Activated CD8-positive, alpha-beta memory T cell treated with anti-CD3 and anti-CD28 coated beads, Interleukin-2, amount 50 U/mL, for 24 hours (primary cell): Measurements from ENCODE around the gene PLXNC1.

Experiments used
- DNase-seq: peaks from one replicate; pipeline ENCODE4 v3.0.0-alpha.2; 2020; ENCODE audit errors: extremely low read depth

Gene PLXNC1

DNA sequence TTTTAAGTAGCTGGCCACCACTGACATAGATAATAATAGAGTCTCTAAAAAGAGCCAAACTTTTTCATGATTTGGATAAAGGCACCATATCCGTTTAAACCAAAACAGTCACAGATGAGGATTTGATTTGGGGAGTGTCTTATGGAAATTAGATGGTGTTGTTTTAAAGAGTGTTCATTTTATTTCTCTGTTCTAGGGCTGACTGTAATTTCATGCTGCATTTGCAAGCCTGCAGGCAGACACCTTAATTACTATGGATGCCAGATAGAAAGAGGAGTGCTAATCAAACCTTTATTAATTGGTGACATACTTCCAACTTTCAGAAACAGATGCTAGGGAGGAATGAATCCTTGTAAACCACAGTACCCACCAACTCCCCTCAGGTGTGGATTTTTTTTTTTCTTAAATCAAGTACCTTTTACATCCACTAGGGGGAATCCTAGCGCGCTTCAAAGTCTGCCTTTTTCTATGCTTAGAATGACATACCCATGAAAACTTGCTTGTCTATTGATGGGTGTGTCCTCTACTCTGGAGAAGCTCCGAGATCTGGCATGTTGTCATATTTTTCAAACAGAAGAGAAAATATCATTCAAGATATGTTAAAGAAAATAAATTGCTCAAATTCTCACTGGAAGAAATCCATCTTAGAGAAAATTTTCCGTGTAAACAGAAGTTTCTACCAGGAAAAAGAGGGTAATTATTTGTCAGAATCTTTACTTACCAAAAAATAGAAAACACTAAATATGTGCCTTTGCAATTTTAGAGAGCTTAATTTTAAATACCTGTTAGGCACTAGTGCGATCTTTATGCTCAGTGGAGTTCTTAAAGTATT lies 14.2 kb upstream of the PLXNC1 start:
- DNase-seq: no peak

DNA sequence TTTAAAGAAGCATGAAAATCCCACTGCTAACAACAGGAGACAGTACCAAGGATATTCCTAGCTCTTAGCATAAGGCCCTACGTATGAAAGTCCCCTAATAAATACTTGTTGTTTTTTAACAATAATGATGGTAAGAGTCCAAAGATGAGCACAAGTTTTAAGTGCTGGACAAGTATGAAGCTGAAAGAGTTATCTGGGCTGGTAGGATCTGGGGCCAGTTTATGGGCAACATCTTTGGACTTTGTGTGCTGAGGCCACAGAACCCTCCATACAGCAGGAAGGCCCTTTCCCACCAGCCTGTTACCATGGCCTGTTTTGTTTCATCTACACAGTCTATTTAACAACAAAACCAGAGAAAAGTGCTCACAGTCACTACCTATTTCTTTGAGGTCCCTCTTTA lies 12.5 kb upstream of the PLXNC1 start:
- no peak for DNase-seq

DNA sequence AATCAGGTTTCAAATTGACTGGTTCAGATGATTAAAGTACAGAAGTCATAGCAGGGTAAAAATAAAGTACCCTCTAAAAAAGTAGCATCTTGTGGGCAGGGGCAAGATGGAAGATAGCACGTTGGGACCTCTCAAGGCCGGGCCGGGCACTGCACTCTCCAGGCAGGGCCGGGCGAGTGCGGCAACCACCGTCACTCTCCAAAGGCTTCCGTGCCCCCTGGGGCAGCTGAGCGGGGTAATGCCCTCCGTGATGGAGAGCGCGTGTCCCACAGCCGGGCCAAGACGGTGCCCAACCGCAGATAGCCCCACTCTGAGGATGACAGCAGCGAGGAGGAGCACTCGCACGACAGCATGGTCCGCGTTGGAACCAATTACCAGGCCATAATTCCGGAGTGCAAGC lies 8.6 kb upstream of the PLXNC1 start:
- DNase-seq: no peak

DNA sequence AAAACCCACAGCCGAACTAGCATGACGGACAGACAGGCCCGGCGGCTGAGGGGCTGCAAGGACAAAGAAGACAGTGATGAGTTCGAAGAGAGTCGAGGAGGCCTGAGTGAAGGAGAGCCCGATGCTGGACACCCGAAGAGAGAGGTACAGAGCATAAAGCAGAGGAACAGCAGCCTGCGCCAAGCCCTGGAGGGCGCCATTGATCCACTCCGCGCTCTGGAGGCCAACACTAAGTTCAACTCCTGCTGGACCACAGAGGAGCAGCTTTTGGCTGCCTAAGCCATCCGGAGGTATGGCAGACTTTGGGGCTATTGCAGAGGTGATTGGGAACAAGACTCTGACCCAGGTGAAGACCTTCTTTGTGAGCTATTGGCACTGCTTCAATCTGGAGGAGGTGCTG lies 7.8 kb upstream of the PLXNC1 start:
- no peak for DNase-seq

DNA sequence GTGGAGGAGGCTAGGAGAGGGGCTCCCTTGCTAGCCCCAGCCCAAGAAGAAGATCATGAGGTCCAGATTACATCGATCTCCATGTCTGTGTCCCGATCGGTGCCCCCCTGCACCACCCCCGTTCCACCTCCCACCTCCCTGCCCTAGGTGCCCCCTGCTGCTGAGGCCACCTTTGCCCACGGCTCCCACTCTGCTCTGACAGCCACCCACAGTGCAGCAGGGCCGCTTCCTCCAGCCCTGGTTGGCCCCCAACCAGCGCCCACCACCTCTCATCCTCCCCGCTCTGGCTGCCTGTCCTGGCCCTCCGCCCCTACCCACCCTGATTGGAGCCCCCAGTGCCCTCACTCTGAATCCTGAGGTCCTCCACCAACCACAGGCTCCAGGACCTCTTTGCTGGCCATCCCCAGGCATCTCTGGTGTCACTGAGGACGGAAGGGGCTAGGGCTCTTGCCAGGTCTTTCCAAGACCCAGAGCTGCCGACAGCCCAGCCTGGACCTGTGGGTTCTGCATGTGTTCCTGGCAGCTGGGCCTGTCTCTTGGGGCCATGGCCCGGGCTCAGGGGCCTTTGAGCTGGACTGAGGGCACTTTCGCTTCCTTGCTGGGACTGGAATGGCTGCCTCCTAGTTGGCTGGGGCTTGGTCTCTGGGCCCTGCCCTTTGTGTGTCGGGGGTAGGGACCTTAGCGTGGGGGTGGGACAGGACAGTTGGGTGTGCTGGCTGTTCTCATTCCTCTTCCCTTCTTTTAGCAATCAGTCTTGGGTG lies 7.2 kb upstream of the PLXNC1 start:
- no peak for DNase-seq

DNA sequence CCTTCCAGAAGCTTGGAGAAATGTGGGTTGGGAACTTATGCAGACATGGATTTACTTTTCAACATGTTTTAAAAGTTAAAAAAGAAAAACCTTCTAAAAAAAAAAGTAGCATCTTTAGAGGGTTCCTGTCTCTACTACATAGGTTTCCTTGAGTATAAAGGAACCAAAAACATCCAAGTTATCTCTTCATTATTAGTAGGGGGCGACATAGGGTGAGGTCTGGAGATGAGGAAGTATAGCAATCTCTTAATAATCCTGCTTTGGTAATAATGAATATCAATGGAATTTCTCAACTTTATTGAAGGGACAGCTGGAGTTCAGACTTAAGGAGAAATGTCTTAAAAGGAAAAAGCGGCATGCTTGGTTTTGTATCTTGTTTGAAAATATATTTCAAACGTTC lies 6.5 kb upstream of the PLXNC1 start:
- DNase-seq: no peak

DNA sequence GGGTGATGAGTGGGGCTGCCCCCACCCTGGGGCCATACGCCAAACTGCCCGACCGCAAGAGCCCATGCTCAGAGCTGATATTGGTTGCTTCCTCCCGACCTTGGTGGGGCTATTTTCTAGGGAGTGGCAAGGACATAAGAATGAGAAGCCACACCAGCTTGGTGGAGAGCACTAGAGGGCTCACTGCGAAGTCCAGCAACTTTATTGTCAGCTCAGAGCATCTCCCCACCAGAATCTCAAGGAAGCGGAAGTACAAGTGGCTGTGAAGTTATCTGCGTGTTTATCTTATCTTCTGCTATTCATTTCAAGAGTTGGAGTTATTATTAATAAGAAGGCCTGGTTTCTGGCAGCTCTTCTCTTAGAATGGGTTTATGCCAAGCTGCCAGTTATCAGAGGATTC lies 4.9 kb upstream of the PLXNC1 start:
- DNase-seq: no peak

DNA sequence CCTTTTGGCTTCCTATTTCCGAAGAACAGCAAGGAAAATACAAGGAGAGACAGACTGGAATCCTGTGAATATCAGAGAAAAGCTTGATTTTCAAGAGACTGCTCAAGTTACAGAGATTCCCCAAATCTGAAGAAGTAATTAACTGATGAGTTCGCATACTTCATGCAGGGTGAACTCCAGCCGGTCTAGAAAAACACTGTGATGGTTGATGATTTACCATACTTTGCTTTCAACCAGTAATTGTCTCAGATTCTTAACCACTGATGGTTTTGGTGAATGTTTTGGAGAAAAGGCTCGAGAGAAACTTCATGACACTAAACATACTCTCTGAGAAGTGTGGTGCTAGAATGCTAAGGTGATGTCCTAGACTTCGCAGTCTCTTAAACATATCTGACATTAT lies 4.4 kb upstream of the PLXNC1 start:
- DNase-seq: no peak

DNA sequence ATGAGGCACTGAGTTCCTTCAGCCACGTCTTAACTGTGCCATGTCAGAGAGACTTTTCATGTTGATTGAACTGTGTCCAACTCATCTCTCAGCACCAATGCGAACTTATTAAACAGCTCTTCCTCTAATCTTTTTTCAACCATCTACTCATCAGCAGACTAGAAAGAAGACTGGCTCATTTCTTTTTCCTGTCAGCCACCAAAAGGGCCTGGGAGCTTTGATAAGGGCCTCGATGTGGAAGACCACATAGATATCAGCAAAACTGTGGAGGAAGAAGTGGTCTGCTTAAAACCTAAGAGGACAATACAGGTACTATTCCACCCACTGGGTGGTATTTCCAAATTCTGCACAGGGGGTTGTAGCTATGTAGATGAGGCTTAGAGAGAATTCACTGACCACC lies 3.6 kb upstream of the PLXNC1 start:
- DNase-seq: no peak

DNA sequence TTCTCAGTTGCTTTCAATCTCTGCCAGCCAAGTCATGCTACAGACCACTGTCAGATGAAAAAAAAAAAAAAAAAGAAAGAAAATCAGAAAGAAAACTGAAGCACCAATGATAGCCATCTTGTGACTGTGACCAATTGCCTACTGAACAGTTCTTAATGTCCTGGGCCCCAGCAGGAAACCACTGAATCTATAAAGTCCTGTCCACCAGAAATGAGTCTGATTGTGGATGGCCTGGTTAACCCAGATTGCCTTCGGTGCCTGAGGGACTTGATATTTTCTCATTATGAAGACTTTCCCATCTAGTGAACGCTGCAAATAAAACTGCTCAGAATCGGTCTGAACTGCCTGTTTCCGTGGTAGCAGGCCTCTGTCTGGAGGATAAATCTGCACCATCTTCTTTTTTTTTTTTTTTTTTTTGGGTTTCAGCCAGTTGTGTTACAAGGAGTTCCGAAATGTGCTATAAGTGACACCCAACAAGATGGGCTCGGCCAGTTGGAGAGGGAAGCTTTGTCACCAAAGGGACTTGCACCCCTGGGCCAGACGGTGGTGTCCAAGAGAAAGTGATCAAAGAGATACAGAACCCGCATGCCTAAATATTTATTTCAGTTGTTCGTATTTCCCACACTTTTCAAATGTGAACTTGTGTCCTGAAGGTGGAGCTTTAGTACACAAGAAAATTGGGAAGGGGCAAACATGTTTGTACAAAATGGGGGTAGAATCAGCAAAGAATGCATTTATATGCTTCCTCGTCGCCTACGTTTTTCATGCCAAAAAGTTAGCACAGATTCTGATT lies 3.0 kb upstream of the PLXNC1 start:
- no peak for DNase-seq

DNA sequence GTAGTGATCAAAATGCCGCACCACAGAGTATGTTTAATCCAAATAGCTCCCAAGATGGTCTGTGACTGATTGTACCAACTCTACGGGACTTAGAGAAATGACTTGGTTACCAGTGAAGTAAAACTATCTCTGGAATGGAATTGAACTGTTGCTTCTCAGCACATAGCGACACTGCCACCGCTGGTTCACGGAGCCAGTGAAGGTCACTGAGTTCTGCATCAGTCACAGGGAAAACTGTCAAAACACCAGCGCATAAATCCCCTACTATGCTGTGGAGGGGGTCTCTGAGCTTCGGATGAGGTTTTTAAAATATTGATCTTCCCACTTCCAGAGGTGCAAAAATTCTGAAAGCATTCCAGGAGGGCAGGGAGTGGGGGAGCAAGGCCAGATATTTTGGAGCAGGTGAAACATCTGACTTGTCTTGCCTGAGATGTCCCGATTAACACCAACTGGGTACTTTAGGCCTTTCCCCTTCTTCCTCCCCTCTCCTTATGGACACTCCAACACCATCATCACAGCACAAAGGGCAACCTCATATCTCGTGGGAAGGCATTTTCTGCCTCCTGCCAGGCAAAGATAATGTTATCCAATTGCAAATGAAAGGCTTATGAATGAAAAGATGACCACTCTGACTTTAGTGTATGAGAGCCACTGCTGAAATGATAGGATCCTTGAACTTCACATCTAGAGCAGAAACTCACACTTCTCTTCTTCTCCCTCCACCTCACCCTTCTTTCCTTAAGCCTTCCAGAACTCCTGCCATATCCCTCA lies 2.0 kb upstream of the PLXNC1 start:
- DNase-seq: no peak

DNA sequence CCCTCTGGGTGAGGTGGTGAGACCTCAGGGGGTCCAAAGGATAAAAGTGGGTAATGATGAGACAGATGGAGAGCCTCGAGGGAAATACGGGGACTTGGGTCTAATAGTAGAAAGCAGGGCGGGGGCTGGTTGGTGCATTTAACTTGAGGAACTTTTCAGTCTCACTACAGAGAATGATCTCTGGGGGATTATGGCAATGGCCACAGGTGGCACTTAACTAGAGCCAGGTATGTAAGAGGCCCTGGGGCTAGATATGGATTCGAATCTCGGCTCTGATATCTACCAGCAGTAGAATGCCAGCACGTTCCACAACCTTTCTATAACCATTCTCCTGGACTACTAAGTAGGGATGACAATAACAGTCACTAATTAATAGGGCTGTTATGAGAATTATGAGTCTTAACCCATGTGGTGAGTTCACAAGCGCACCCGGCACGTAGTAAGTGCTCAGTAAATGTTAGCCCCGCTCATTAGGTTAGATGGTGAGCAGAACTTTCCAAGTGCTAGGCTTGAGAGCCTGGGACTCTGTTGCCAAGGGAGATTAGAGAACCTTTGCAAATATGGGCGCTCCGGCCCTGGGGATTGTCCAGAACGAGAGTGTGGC lies 888 bp upstream of the PLXNC1 start:
- DNase-seq: no peak

DNA sequence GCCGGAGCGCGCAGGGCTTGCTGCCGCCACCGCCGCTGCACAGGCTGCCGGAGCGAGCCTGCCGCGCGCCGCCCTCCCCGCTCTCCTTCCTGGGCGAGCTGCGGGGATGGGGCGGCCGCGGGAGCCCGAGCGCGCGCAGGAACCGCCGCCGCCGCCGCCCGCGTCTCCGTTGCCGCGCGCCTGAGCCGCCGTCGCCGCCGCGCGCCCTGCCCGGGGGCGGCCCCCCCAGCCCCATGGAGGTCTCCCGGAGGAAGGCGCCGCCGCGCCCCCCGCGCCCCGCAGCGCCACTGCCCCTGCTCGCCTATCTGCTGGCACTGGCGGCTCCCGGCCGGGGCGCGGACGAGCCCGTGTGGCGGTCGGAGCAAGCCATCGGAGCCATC lies 352 bp downstream of the PLXNC1 start:
- DNase-seq: no peak

DNA sequence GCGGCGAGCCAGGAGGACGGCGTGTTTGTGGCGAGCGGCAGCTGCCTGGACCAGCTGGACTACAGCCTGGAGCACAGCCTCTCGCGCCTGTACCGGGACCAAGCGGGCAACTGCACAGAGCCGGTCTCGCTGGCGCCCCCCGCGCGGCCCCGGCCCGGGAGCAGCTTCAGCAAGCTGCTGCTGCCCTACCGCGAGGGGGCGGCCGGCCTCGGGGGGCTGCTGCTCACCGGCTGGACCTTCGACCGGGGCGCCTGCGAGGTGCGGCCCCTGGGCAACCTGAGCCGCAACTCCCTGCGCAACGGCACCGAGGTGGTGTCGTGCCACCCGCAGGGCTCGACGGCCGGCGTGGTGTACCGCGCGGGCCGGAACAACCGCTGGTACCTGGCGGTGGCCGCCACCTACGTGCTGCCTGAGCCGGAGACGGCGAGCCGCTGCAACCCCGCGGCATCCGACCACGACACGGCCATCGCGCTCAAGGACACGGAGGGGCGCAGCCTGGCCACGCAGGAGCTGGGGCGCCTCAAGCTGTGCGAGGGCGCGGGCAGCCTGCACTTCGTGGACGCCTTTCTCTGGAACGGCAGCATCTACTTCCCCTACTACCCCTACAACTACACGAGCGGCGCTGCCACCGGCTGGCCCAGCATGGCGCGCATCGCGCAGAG lies 873 bp downstream of the PLXNC1 start:
- no peak for DNase-seq

DNA sequence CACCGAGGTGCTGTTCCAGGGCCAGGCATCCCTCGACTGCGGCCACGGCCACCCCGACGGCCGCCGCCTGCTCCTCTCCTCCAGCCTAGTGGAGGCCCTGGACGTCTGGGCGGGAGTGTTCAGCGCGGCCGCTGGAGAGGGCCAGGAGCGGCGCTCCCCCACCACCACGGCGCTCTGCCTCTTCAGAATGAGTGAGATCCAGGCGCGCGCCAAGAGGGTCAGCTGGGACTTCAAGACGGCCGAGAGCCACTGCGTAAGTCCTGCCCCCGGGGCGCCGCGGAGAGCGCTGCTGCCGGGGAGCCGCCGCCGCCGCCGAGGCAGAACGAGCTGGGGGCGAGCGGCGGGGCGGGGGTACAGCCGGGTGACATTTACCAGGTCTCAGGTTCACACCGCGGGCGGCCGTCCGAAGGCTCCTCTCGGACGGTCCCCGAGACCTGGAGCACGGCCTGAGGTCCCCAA lies 1.4 kb downstream of the PLXNC1 start:
- DNase-seq: no peak

DNA sequence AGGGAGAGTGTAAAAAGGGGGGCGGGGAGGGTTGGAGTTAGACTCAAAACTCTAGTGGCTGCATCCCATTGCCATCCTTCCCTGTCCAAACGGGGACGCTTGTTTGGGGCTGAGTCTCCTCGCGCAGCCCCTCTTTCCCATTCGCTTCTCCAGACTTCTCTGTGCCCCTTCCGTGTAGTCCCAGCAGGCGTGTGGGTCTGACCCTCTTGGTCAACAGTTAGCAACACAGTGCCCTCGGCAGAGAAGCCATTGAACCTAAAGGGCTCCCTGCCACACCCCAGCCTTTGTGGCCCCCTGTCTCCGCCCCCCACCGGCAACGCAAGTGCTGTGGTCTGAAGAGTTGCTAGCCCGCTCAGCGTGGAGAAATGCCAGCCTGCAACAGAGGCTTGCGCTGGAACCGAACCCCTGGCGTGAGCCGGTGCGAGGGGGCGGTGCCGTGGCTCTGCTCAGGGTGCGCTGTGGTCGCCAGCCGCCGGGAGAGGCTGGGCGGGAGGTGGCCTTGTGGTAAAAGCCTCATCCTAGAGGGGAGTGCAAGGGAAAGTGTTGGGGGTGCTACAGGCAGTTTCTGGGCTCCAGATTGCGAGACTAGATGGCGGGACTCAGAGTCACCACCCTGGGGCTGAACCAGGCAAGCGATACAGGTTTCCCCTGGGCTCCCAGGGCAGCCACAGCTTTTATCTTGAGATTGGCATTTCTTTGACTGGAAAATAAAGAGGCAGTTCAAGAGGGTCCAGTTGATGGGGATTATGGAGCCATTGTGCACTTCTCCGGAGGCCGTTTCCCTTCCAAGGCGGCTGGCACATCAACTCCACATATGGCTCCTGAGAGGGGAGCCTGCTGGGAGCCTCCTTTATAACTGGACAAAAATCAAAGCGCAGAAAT lies 2.1 kb downstream of the PLXNC1 start:
- DNase-seq: no peak

DNA sequence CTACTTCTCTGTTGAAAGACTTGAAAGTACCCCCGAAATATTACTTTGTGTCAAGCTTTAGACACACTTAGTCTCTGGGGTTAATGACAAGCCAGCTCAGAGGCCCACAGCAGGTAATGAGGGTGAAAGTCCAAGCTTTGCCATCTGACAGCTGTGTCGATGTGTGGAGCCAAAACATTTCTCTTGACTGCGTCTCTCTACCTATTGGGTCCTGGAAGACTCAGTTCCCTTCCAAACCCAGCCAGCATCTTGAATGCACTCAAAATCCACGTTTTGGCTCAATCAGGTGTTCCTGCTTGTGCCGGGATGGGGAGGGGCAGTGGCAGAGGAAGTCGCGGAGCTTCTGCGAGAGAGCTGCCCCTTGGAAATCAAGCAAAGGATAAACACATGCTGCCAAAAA lies 3.2 kb downstream of the PLXNC1 start:
- no peak for DNase-seq

DNA sequence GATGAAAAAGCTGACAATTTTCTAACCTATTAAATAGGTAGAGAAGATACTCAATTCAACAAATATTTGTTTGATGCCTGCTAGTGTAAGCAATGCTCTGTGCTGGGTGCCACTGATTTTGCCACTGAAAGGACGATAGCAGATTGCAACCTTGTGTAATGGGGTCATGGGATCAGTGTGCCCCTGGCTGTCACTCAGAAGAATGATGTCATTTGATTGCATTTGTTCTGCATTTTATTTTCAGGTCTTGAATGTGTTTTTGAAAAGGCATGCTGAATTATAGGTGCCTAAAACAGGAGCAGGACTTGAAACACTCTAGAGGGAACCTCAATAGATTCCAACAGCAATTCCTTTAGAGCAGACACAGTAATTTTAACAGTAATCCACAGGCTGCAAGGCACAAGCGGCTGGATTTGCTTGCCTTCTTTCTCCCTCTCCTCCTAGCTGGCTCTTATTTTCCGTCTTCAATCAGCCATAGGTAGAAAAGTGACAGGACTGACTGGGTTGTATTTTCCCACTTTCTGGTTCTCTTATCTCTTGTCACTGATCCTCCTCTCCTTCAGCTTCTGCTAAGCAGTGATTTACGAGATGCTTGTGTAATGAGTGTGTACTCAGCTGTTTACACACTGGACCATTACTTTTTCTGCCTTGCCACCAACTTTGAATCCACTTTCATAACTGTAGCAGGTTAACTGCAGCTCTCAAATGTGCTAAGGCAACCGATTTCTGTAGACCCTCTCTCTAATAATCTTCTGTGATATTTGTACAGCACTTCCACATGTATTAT lies 4.1 kb downstream of the PLXNC1 start:
- DNase-seq: no peak

DNA sequence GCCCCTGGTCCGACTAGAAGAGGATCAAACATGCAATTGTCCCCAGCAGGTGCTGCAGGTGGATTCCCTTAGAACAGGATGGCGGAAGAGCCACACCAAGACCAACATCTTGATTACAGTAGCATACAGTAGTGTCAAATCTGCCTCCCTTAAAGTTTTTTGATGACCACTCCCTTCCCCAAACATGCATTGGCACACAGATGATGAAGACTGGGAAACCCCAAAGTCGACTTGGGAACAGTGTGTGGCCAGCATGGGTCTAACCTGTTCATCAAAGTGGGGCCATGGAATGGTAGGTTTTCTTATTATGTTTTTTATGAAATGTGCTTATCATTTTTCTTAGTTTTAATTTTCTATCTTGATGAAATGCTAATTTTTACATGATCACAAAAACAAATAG lies 8.8 kb downstream of the PLXNC1 start:
- DNase-seq: no peak
